ENCODE measurements around the gene RBM4. TPM values are rescaled to one million over a fixed set of nuclear protein-coding genes. Genes with fewer than 3 reads are reported as not detected.

RBM4 gene
- total RNA-seq, 4 donors from 2014 or later: 68.6 to 89.6 (median 80.3) TPM

GRCh38 chr11:66652651-66653050 is 14.1 kb downstream of the RBM4 start:
- Histone ChIP-seq H3K4me1 (peaks cover 0 to 24% (median 0%) of the 10 kb centered on the region in 3 donors), H3K4me3 (no peak overlapping the region), H3K36me3 (peaks cover 0 to 99% (median 0%) of the 10 kb centered on the region in 3 donors), H3K9me3 (no peaks in the 10 kb centered on the region), H3K27me3 (no peaks in the 10 kb centered on the region), H3K27ac (no peak overlapping the region)
- intact Hi-C loops (cut with DNase I): no loop called here
- 87 to 96% methylated on average over 6 to 7 of the region's 7 CpGs for WGBS, 2 donors
- DNase-seq: no peak
- TF ChIP-seq CTCF (IDR thresholded peaks at IDR 0.05) (no peak), POLR2A (IDR thresholded peaks at IDR 0.05) (no peak)

- WGBS, 2 donors: 70 to 74% methylated on average over 6 of the region's 6 CpGs
- DNase-seq: no peak
These were observed 14.6 kb downstream of the RBM4 start for GRCh38 chr11:66653123-66653522.

GRCh38 chr11:66659763-66660162 is 21.3 kb downstream of the RBM4 start:
- H3K4me3 ChIP-seq: no peak overlapping the region
- no peaks in the 10 kb centered on the region for H3K9me3 ChIP-seq
- intact Hi-C loops (cut with DNase I): no loop called here
- DNase-seq: no peak
- no peak overlapping the region for H3K27ac ChIP-seq
- H3K27me3 ChIP-seq: no peaks in the 10 kb centered on the region
- WGBS, 2 donors: 44 to 64% methylated on average over 2 of the region's 2 CpGs
- H3K36me3 ChIP-seq: peaks cover 0 to 98% (median 0%) of the 10 kb centered on the region in 3 donors
- no peaks in the 10 kb centered on the region for H3K4me1 ChIP-seq
- no peak for TF ChIP-seq CTCF (IDR thresholded peaks at IDR 0.05)
- TF ChIP-seq POLR2A (IDR thresholded peaks at IDR 0.05): no peak

More at GRCh38 chr11:66653123-66653522, 14.6 kb downstream of the RBM4 start:
- Histone ChIP-seq H3K27me3 (no peaks in the 10 kb centered on the region), H3K4me3 (no peak overlapping the region), H3K9me3 (no peaks in the 10 kb centered on the region), H3K36me3 (peaks cover 0 to 99% (median 0%) of the 10 kb centered on the region in 3 donors), H3K27ac (no peak overlapping the region), H3K4me1 (peaks cover 0 to 22% (median 0%) of the 10 kb centered on the region in 3 donors)
- TF ChIP-seq CTCF (IDR thresholded peaks at IDR 0.05) (no peak), POLR2A (IDR thresholded peaks at IDR 0.05) (no peak)
- intact Hi-C loops (cut with DNase I): no loop called here

GRCh38 chr11:66663741-66664296 is 25.3 kb downstream of the RBM4 start:
- Histone ChIP-seq H3K36me3 (peaks cover 0 to 99% (median 16%) of the 10 kb centered on the region in 3 donors), H3K27ac (no peak overlapping the region), H3K27me3 (no peaks in the 10 kb centered on the region), H3K4me3 (no peak overlapping the region), H3K9me3 (no peaks in the 10 kb centered on the region), H3K4me1 (no peaks in the 10 kb centered on the region)
- WGBS, 2 donors: 80% methylated on average over 1 of the region's 1 CpG; no CpG with 5 or more reads in 1 of the 2 donors
- TF ChIP-seq POLR2A (IDR thresholded peaks at IDR 0.05) (no peak), CTCF (IDR thresholded peaks at IDR 0.05) (no peak)
- intact Hi-C loops (cut with DNase I): no loop called here
- DNase-seq: no peak

- intact Hi-C loops (cut with DNase I): no loop called here
- H3K27ac ChIP-seq: no peak overlapping the region
- peaks cover 0 to 96% (median 16%) of the 10 kb centered on the region in 3 donors for H3K36me3 ChIP-seq
- TF ChIP-seq CTCF (IDR thresholded peaks at IDR 0.05) (no peak), POLR2A (IDR thresholded peaks at IDR 0.05) (no peak)
- peaks cover 0 to 4% (median 0%) of the 10 kb centered on the region in 3 donors for H3K4me1 ChIP-seq
- no peaks in the 10 kb centered on the region for H3K9me3 ChIP-seq
- 85 to 93% methylated on average over 11 of the region's 11 CpGs for WGBS, 2 donors
- no peaks in the 10 kb centered on the region for H3K27me3 ChIP-seq
- H3K4me3 ChIP-seq: no peak overlapping the region
- DNase-seq: no peak
These were observed 26.9 kb downstream of the RBM4 start for GRCh38 chr11:66665369-66665768.
